GM12873 (cell line): ENCODE data around the gene SPDL1.

ENCODE experiments used
- TF ChIP-seq, protein P1 (sequence below): IDR thresholded peaks from 2 replicates; pipeline ENCODE4 v1.5.1; 2012; ENCODE audit warnings: low read depth, mild to moderate bottlenecking, moderate library complexity, low read length, control low read depth; ENCODE audit not compliant: insufficient read depth; ENCODE audit errors: missing control alignments

Gene SPDL1

DNA sequence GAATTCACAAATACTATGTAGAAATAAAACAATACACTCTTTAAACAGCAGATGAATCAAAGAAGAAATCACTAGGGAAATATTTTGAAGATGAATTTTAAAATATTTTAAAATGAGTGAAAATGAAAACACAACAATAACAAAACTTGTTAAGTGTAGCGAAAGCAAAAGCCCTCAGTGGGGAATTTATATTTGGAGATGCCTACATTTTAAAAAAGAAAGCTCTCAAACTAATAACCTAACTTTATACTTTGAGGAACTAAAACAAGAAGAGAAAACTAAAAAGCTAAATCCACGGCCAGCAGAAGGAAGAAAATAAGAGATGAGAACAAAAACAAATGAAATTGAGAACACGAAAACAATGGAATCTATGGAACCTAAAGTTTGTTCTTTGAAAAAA, 22.7 kb downstream of the SPDL1 start:
- TF ChIP-seq, protein P1, sequence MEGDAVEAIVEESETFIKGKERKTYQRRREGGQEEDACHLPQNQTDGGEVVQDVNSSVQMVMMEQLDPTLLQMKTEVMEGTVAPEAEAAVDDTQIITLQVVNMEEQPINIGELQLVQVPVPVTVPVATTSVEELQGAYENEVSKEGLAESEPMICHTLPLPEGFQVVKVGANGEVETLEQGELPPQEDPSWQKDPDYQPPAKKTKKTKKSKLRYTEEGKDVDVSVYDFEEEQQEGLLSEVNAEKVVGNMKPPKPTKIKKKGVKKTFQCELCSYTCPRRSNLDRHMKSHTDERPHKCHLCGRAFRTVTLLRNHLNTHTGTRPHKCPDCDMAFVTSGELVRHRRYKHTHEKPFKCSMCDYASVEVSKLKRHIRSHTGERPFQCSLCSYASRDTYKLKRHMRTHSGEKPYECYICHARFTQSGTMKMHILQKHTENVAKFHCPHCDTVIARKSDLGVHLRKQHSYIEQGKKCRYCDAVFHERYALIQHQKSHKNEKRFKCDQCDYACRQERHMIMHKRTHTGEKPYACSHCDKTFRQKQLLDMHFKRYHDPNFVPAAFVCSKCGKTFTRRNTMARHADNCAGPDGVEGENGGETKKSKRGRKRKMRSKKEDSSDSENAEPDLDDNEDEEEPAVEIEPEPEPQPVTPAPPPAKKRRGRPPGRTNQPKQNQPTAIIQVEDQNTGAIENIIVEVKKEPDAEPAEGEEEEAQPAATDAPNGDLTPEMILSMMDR, result no peak

DNA sequence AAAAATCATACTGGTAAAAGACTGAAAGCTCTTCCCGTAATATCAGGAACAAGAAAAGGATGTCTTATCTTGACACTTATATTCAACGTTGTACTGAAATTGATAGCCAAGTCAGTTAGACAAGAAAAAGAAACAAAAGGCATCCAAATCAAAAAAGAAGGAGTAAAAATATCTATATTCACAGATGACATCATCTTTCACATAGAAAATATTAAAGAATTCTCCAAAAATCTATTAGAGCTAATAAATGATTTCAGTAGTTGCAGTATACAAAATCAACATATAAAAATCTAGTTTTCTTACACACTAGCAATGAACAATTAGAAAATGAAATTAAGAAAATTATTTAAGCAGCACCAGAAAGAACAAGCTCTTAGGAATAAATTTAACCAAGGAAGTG, 24.3 kb downstream of the SPDL1 start:
- TF ChIP-seq, protein P1, result no peak

DNA sequence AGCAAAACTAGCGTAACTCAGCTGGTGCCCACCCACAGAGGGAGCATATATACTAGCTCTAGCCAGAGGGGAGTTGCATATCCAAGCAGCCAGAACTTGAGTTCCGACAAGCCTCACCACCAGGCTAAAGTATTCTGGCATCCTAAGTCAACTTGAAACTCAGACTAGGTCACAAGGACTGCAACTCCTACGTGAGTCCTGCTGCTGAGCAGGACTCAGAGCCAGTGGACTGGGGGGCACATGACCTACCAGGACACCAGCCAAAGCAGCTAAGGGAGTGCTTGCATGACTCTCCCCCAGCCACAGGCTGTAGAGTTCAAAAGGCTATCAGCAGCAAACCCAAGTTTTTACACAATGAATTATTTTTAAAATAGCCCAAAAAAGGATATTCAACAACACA, 26.1 kb downstream of the SPDL1 start:
- TF ChIP-seq, protein P1, result no peak

DNA sequence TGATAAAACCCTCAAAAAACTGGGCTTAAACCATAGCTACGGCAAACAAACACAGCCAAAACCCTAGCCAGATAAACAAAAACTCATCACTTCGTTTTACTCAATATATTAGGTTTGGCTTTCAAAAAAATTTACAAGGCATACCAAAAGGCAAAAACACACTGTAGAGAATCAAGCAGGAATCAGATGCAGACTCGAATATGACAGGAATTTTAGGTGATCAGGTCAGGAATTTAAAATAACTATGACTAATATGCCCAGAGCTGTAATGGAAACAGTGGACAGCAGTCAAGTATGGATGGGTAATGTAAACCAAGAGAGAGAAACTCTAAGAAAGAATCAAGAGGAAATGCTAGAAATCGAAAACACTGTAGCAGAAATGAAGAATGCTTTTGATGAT, 27.0 kb downstream of the SPDL1 start:
- TF ChIP-seq, protein P1, result no peak

DNA sequence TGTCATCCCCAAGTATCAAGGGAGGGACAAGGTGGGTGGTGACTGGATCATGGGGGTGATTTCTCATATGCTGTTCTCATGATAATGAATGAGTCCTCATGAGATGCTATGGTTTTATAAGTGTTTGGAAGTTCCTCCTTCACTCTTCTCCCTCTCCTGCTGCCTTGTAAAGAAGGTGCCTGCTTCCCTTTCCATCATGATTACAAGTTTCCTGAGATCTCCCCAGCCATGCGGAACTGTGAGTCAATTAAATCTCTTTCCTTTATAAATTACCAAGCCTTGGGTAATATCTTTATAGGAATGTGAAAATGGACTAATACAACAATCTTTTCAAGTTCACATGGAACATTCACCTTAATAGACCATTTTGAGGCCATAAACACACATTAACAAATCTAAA, 32.0 kb downstream of the SPDL1 start:
- TF ChIP-seq, protein P1, result no peak

DNA sequence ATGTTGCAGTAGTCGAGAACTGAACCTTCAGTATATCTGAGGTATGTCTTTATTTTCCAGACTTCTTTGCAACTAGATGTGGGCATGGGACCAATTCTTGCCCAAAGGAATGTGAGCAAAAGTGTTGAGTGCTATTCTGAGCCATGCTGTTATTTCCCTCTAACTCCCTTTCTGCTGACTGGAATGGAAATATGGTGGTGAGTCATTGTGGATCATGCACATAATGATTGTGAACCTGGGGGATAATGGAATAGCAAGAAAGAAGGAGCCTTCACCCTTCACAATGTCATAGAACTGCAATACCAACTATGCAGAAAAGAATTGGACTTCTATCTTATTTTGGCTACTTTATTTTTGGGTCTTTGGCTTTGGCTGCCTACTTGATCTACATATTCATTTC, 43.2 kb downstream of the SPDL1 start:
- TF ChIP-seq, protein P1, result no peak

DNA sequence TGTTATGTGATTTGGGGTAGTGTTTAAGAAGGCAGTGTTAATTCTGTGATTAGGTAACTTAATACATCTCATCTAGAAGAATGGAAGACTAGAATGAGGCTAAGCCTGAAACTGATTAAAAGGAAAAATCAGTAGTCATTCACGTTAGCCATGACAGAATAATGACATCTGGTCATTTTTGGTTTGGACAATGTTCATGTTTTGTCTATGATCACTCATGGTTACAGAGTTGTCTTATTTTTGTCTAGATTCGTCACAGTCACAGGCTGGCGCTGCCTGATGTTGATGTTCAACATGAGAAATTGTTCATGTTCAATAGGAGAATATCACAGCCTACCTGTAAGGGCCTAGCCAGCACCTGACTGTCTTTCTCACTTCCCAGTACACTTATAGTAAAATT, 44.0 kb downstream of the SPDL1 start:
- TF ChIP-seq, protein P1, result no peak
